GM10248 (cell line): Measurements from ENCODE around the gene KAT6B.

Source experiments
- CTCF ChIA-PET: fragments of 300-600 bp; sonication (Branson Sonifier 250); formaldehyde crosslinking; extraction: SDS; loops from one replicate; lab custom pipeline; 2021; ENCODE audit warnings: antibody characterized with exemption; lab: Yijun Ruan, JAX
- POLR2A ChIA-PET: fragments of 350-650 bp; sonication (Branson Sonifier 250); formaldehyde crosslinking; extraction: SDS; loops from one replicate; lab custom pipeline; 2020; ENCODE audit warnings: antibody characterized with exemption; lab: Yijun Ruan, JAX
- DNase-seq: peaks from one replicate; pipeline ENCODE4 v3.0.0; 2012; ENCODE audit errors: extremely low spot score
- TF ChIP-seq, protein P1 (sequence below): IDR thresholded peaks from 2 replicates; pipeline ENCODE4 v1.5.1; 2012; ENCODE audit warnings: mild to moderate bottlenecking, low read depth; ENCODE audit errors: extremely low read depth, missing control alignments, control extremely low read depth

KAT6B gene

DNA sequence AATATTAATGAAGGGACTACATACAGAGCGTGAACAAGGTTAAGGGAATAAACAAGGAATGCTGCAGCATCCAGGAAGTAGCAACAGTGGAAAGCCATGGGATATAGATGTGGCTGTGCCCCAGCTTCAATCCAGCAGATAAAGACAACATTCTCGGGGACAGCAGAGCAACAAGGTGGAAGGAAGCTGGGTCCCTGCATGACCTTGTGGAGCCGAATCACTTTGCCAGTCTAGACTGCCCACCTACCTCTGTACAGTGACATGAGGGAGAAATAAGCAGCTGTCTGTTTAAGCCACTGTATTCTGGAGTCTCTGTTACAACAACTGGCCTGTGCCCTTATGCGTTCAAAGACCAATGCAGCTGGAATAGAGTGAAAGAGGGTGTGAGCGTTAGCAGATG, 255.0 kb downstream of the KAT6B start:
- no peak for DNase-seq
- CTCF ChIA-PET: interaction anchor here (1.0 kb wide), 1 partner anchor 19 kb away, joined by 3 read pairs; no protein-coding TSS in a partner anchor
- TF ChIP-seq, protein P1, sequence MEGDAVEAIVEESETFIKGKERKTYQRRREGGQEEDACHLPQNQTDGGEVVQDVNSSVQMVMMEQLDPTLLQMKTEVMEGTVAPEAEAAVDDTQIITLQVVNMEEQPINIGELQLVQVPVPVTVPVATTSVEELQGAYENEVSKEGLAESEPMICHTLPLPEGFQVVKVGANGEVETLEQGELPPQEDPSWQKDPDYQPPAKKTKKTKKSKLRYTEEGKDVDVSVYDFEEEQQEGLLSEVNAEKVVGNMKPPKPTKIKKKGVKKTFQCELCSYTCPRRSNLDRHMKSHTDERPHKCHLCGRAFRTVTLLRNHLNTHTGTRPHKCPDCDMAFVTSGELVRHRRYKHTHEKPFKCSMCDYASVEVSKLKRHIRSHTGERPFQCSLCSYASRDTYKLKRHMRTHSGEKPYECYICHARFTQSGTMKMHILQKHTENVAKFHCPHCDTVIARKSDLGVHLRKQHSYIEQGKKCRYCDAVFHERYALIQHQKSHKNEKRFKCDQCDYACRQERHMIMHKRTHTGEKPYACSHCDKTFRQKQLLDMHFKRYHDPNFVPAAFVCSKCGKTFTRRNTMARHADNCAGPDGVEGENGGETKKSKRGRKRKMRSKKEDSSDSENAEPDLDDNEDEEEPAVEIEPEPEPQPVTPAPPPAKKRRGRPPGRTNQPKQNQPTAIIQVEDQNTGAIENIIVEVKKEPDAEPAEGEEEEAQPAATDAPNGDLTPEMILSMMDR: no peak
- POLR2A ChIA-PET: no interaction called here
